ENCODE data around the gene SPATS2L.
A peak's percentile ranks its signal among the peaks of the same experiment; 100 is the strongest.

The SPATS2L gene

GRCh38 chr2:200396781-200397242, 90.3 kb downstream of the SPATS2L start:
- no peak for DNase-seq
- in situ Hi-C loops (cut with MboI; ENCODE audit: low pct_unique_long_range_greater_than_20kb, low sequenced_read_pairs): no loop called here

GRCh38 chr2:200397785-200398184, 91.3 kb downstream of the SPATS2L start:
- no peak for DNase-seq
- in situ Hi-C loops (cut with MboI; ENCODE audit: low pct_unique_long_range_greater_than_20kb, low sequenced_read_pairs): no loop called here

GRCh38 chr2:200399046-200399445, 92.6 kb downstream of the SPATS2L start:
- in situ Hi-C loops (cut with MboI; ENCODE audit: low pct_unique_long_range_greater_than_20kb, low sequenced_read_pairs): no loop called here
- DNase-seq: no peak

GRCh38 chr2:200399636-200400035, 93.1 kb downstream of the SPATS2L start:
- in situ Hi-C loops (cut with MboI; ENCODE audit: low pct_unique_long_range_greater_than_20kb, low sequenced_read_pairs): no loop called here

GRCh38 chr2:200403814-200404213, 97.3 kb downstream of the SPATS2L start:
- peak; percentile 69 for DNase-seq
- in situ Hi-C loops (cut with MboI; ENCODE audit: low pct_unique_long_range_greater_than_20kb, low sequenced_read_pairs): no loop called here

More at GRCh38 chr2:200399636-200400035, 93.1 kb downstream of the SPATS2L start:
- DNase-seq: no peak

GRCh38 chr2:200404615-200405014, 98.1 kb downstream of the SPATS2L start:
- DNase-seq: no peak
- in situ Hi-C loops (cut with MboI; ENCODE audit: low pct_unique_long_range_greater_than_20kb, low sequenced_read_pairs): no loop called here

GRCh38 chr2:200405599-200406298, 99.3 kb downstream of the SPATS2L start:
- DNase-seq: peak; percentile 38
- in situ Hi-C loops (cut with MboI; ENCODE audit: low pct_unique_long_range_greater_than_20kb, low sequenced_read_pairs): no loop called here

- no peak for DNase-seq
- in situ Hi-C loops (cut with MboI; ENCODE audit: low pct_unique_long_range_greater_than_20kb, low sequenced_read_pairs): no loop called here
These were observed 99.9 kb downstream of the SPATS2L start for GRCh38 chr2:200406379-200406778.

- no peak for DNase-seq
- in situ Hi-C loops (cut with MboI; ENCODE audit: low pct_unique_long_range_greater_than_20kb, low sequenced_read_pairs): no loop called here
These were observed 102.2 kb downstream of the SPATS2L start for GRCh38 chr2:200408428-200409316.

GRCh38 chr2:200411831-200412230, 105.3 kb downstream of the SPATS2L start:
- in situ Hi-C loops (cut with MboI; ENCODE audit: low pct_unique_long_range_greater_than_20kb, low sequenced_read_pairs): no loop called here
- no peak for DNase-seq

GRCh38 chr2:200414367-200414766, 107.9 kb downstream of the SPATS2L start:
- DNase-seq: no peak
- in situ Hi-C loops (cut with MboI; ENCODE audit: low pct_unique_long_range_greater_than_20kb, low sequenced_read_pairs): no loop called here

GRCh38 chr2:200415455-200415854, 109.0 kb downstream of the SPATS2L start:
- in situ Hi-C loops (cut with MboI; ENCODE audit: low pct_unique_long_range_greater_than_20kb, low sequenced_read_pairs): no loop called here

GRCh38 chr2:200416878-200417277, 110.4 kb downstream of the SPATS2L start:
- in situ Hi-C loops (cut with MboI; ENCODE audit: low pct_unique_long_range_greater_than_20kb, low sequenced_read_pairs): no loop called here
- no peak for DNase-seq

More at GRCh38 chr2:200415455-200415854, 109.0 kb downstream of the SPATS2L start:
- no peak for DNase-seq

GRCh38 chr2:200417366-200417765, 110.9 kb downstream of the SPATS2L start:
- in situ Hi-C loops (cut with MboI; ENCODE audit: low pct_unique_long_range_greater_than_20kb, low sequenced_read_pairs): no loop called here
- no peak for DNase-seq

- DNase-seq: no peak
- in situ Hi-C loops (cut with MboI; ENCODE audit: low pct_unique_long_range_greater_than_20kb, low sequenced_read_pairs): no loop called here
These were observed 111.9 kb downstream of the SPATS2L start for GRCh38 chr2:200418399-200418798.

- no peak for DNase-seq
- in situ Hi-C loops (cut with MboI; ENCODE audit: low pct_unique_long_range_greater_than_20kb, low sequenced_read_pairs): no loop called here
These were observed 112.8 kb downstream of the SPATS2L start for GRCh38 chr2:200419325-200419724.

GRCh38 chr2:200421270-200421669, 114.8 kb downstream of the SPATS2L start:
- in situ Hi-C loops (cut with MboI; ENCODE audit: low pct_unique_long_range_greater_than_20kb, low sequenced_read_pairs): no loop called here
- DNase-seq: no peak

- in situ Hi-C loops (cut with MboI; ENCODE audit: low pct_unique_long_range_greater_than_20kb, low sequenced_read_pairs): no loop called here
- DNase-seq: no peak
These were observed 115.6 kb downstream of the SPATS2L start for GRCh38 chr2:200422071-200422470.

- no peak for DNase-seq
- in situ Hi-C loops (cut with MboI; ENCODE audit: low pct_unique_long_range_greater_than_20kb, low sequenced_read_pairs): no loop called here
These were observed 116.2 kb downstream of the SPATS2L start for GRCh38 chr2:200422532-200423261.

- in situ Hi-C loops (cut with MboI; ENCODE audit: low pct_unique_long_range_greater_than_20kb, low sequenced_read_pairs): no loop called here
- DNase-seq: no peak
These were observed 117.0 kb downstream of the SPATS2L start for GRCh38 chr2:200423541-200423940.

Data from KBM-7 (cell line).